Upper lobe of left lung (tissue), 4 donors: ENCODE data around the gene GSG1.
"Not testable (repeated sequence)": the region's sequence is repeated elsewhere in the genome, so short reads cannot be mapped to it uniquely, and the experiment has no call there.

Experiments
- POLR2AphosphoS5 ChIP-seq, 2 donors: sonication (generic); formaldehyde crosslinking; IDR thresholded peaks; one replicate each; pipeline ENCODE4 v1.5.1; 2017; ENCODE audit warnings: antibody characterized with exemption in 2 of 2
- TF ChIP-seq, protein P1 (sequence below), 6 experiments: fragments of 450-650 bp in 4 of 6; fragments of 200-600 bp in 2 of 6; sonication (generic) in 2 of 6; IDR thresholded peaks; one replicate each; pipeline ENCODE4 v1.5.1; 2016 to 2019; ENCODE audit warnings: antibody characterized with exemption in 6 of 6

DNA sequence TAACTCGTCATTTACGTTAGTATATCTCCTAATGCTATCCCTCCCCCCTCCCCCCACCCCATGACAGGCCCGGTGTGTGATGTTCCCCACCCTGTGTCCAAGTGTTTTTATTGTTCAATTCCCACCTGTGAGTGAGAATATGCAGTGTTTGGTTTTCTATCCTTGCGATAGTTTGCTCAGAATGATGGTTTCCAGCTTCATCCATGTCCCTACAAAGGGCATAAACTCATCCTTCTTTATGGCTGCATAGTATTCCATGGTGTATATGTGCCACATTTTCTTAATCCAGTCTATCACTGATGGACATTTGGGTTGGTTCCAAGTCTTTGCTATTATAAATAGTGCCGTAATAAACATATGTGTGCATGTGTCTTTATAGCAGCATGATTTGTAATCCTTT lies 19.8 kb downstream of the GSG1 start:
- TF ChIP-seq POLR2AphosphoS5 (IDR thresholded peaks at IDR 0.05), result not testable (repeated sequence)
- TF ChIP-seq, protein P1, sequence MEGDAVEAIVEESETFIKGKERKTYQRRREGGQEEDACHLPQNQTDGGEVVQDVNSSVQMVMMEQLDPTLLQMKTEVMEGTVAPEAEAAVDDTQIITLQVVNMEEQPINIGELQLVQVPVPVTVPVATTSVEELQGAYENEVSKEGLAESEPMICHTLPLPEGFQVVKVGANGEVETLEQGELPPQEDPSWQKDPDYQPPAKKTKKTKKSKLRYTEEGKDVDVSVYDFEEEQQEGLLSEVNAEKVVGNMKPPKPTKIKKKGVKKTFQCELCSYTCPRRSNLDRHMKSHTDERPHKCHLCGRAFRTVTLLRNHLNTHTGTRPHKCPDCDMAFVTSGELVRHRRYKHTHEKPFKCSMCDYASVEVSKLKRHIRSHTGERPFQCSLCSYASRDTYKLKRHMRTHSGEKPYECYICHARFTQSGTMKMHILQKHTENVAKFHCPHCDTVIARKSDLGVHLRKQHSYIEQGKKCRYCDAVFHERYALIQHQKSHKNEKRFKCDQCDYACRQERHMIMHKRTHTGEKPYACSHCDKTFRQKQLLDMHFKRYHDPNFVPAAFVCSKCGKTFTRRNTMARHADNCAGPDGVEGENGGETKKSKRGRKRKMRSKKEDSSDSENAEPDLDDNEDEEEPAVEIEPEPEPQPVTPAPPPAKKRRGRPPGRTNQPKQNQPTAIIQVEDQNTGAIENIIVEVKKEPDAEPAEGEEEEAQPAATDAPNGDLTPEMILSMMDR (IDR thresholded peaks at IDR 0.05), result not testable (repeated sequence)
